Left renal cortex interstitium (tissue), 4 donors: Measurements from ENCODE around the gene LYRM1. TPM values are rescaled to one million over a fixed set of nuclear protein-coding genes. Genes with fewer than 3 reads are reported as not detected.
"Not testable (repeated sequence)": the region's sequence is repeated elsewhere in the genome, so short reads cannot be mapped to it uniquely, and the experiment has no call there.

ENCODE experiments used
- DNase-seq, 4 donors: peaks; one replicate each; pipeline ENCODE4 v3.0.0-alpha.2; 2013; ENCODE audit warnings: low read depth in 4 of 4, low spot score in 2 of 4, missing footprints in 1 of 4
- polyA plus RNA-seq, 4 donors: library from polyadenylated mRNA; unstranded; fragments of 120-200 nt; gene quantifications; one replicate each; pipeline ENCODE4 v1.2.1, GENCODE V29; 2013; ENCODE audit not compliant: insufficient read length in 4 of 4

The LYRM1 gene, protein sequence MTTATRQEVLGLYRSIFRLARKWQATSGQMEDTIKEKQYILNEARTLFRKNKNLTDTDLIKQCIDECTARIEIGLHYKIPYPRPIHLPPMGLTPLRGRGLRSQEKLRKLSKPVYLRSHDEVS
- 10 to 100 TPM; 45.1 to 53.7 (median 47.4) TPM for polyA plus RNA-seq

DNA sequence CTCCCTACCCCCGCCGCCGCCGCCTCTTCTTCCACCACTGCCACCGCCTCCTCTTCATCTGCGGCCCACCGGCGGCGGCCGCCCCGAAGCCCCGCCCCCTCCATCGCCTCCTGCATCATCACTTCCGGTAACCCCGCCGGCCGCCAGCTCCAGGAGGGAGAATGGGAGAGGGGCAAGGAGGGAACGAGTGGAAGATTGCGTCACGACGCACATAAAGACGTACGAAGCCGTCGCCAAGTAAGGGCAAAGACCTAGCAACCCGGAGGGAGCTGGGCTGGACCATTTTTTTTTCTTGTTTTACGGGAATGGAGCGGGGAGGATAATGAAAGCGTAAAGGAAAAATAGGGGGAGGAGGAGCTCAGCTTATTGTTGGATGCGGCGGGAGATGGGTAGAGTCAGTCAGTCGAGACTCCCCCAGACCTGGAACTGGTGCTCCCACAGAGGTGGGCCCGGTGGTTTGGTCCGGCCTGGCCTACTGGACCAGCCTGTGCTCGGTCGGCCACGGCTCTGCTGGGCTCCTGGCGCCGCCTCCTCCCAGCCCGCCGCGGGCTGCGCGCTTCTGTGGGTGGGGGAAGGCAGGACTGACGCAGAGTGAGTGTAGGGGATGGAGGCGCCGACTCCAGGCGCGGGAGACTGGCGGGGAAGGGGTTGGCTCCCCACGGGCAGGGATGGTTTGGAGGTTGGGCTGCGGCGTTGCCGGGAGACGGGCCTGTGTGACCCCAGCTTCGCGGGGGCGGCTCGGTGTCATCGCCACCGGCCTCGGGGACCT lies at the start of gene LYRM1, which contains the start of gene DCUN1D3:
TSS of gene LYRM1 (plus strand) at position 473 of the 769 bp plus-strand sequence. CDS start 14,785 bp downstream, outside the sequence.
TSS of gene DCUN1D3 (minus strand) at position 60 of the 769 bp plus-strand sequence. CDS start 37,820 bp downstream, outside the sequence.
- DNase-seq: peak; percentile 97 to 99 (median 98)

DNA sequence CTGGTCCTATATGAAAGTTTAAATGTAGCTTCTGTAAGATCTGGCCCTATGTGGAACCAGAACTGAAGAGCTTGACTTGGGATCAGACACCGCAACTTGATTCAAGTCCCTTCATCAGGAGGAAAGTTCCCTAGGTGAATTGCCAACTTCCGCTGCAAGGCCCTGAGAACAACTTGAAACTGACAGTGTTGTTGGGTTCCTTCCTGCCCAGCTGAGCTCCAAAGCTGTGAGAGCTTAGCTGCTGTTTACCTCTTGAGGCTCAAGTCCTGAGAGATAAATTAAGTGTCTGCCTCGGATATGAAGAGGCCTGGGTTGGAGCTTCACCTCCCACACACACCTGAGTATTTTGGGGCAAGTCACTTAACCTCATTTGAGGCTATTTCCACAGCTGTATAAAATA lies 49.6 kb upstream of the LYRM1 start:
- no peak for DNase-seq

DNA sequence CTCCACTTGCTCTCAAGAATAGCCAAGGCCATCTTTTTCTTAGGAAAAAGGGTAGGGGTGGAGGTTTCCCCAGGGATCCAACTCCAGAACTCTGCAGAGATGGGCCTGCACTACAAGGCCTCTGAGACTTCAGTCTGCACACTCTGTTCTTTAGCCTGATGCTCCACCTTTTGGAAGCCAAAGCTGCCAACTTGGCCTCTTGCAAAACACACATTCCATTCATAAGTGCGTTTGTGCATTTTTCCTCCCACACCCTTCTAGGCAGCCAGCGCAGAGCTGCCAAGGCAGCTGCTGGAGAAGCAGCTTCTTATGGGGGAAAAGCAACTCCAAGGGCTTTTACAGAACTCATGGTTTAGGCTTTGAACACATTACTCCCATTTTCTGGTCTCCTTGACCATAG lies 49.0 kb upstream of the LYRM1 start:
- DNase-seq: no peak

DNA sequence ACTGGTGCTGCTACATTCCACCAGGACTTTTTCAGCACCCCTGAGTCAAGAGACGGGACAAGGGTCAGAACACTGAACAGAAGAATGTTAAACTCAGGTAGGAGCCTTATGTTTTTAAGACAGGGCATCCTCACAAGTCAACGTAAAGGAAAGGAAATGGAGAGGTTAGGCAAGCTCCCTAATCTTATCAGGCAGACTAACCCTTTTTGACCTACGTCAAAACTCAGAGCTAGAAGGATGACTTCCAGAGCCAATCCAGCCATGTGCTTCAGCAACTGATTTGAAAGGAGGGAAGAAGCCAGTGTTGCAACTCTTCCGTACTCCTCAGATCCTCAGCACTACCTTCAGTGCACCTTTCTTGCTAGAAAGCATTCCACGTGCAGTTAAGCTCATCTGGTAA lies 47.4 kb upstream of the LYRM1 start:
- DNase-seq: no peak

DNA sequence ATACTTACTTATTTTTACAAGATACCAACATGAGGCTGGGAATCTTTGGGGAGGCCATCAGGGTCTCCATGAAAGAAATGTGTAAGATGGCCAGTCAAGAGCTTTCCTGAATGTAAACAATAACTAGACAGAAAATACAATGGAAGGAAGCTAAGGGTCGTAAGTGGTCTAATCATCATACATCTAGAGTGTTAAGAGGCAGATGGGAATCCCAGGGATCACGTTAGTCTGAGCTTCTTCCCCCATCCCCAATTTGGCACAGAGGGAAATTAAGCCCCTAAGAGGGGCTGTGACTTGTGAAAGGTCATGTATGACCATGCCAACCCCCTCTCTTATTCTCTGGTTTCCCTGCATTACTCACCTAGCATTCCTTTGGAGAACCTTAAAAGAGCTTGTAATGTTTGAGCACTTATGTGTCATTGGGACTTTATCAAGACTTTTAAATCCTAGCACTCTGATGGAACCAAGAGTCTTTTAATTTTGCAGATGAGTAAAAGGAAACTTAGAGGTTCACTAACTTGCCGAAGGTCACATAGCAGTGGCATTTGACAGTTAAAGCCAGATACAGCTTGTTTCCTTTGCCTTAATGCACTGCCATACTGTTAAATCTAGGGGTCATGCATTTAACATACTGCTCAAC lies 46.5 kb upstream of the LYRM1 start:
- DNase-seq: no peak

DNA sequence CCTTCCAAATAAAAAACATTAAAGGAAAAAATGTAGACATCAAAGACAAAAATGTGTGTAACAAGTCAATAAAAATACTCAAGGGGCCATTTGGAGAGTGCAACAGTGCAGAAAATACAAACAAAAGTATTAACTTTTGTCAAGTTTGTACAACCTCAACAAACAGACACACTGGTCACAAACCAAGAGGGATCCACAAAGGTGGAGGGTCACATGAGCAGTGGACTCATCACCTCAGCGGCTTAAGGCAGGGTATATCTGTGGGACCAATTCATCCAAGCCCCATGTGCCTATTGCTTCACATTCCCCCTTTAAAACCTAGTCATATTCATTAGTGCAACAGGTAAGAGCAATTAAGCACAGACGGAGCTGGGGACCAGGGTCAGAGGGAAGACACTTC lies 45.6 kb upstream of the LYRM1 start:
- DNase-seq: no peak

DNA sequence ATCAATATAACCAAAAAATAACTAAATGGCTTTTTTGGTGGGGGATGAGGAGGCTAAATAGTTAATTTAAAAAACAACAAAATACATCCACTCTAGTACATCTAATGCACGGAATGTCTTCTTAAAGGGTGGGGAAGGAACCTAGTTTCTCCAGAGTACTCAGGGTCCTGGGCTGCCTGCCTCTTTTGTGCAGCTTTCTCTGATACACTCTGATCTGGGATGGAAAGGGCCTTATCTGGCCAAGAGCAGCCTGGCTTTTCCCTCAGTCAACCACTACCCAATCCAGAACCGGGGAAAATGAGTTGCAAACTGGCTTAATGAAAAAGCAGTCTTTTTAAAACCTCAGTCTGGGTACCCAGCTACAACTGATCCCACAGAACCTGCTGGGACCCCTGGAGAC lies 43.3 kb upstream of the LYRM1 start:
- DNase-seq: no peak

DNA sequence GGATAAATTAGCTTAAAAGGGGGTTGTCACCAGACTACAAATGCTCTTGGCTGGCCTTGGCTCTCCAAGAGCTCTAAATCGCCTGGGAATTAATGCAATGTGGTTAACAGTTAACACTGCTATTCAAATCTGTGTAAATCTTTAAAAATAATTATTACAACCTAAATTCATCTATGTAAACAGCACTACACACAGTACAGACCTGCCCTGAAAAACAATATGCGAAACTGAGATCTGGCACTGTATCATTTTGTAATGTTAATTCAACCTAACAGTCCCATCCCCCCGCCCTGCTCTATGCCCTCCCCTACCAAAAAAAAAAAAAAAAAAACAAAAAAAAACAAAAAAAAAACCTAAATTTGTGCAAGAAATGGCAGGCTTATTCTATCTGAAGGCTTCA lies 41.3 kb upstream of the LYRM1 start:
- DNase-seq: no peak

DNA sequence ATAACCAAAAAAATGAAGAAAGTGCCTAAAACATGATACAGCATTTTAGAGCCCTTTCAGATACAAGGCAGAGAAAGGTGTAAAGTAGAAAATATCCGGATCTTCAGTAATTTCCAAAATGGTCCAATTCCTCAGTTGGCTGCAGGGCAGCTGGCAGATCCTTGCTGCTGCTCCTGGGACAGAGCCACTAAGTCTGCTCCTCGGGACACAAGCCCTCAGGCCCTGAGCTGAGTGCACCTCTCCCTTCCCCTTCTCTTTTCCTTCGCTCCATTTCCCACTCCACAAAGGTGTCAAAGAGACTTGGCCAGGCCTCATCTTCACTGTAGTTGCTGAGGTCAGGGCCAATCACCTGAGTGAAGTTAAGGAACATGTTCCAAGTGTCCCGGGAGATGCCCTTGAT lies 40.9 kb upstream of the LYRM1 start:
- DNase-seq: no peak

DNA sequence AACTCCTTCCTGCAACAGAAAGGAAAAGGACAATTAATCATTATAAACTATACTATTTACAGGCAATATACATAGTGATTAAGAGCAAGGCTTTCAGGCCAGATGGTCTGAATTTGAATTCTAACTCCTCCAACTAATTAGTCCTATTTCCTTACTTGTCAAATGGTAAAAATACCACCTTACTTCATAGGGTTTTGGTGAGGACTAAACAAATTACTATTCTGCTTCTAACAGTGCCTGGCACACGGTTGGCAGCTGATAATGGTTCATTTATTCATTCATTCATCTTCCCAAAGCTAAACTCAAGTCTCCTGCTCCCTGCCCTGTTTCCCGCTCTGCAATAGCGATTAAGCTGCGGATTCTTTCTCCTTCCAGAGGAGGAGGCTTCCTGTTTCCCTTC lies 40.2 kb upstream of the LYRM1 start:
- no peak for DNase-seq

DNA sequence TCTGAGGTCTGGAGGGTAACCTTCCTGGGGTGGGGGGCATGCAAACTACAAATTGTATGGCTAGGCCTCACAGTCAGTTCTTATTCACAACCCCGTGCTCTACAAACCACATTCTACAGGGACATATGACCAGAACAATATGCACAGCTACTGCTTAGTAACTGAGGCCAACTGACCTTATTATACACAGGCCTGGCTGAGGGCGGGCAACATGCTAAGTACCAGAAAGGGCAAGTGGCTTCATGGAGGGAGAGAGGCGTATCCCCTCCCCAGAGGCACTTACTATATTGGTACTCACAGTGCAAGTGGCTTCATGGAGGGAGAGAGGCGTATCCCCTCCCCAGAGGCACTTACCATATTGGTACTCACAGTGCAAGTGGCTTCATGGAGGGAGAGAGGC lies 39.6 kb upstream of the LYRM1 start:
- DNase-seq: not testable (repeated sequence)

DNA sequence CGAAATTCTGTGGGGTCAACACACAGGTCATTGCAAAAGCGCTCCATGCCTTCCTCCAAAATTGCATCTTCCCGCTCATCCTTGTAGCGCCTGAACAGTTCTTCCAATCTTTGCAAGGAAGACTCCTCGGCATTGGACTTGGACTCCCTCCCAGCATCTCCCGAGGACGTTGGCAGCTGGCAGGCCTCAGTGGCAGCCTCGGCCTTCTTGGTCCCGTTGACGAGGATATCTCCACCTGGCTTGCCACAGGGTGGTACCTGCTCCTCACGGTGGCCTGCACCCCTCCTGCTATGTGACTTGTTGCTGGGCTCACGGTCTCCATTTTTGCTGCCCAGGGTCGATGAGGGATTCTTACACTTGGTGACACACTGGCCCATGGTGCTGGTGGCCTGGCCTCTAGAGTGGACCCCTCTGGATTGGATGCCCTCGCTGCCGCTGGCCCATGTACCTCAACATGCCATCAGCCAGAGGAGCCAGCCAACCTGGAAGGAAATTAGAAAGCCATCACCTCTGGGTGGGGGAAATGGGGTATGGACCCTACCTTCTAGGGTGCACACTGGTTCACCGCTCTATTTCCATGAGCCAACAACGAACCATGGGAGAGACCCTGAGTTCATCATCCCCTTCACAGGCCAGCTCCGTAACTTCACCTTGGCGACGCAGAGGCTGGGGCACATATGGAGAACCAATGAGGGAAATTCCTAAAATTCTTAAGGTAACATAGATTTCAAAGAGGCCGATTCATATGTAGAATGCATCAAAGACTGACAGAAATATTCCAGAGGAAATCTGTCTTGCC lies 38.2 kb upstream of the LYRM1 start:
- DNase-seq: no peak

DNA sequence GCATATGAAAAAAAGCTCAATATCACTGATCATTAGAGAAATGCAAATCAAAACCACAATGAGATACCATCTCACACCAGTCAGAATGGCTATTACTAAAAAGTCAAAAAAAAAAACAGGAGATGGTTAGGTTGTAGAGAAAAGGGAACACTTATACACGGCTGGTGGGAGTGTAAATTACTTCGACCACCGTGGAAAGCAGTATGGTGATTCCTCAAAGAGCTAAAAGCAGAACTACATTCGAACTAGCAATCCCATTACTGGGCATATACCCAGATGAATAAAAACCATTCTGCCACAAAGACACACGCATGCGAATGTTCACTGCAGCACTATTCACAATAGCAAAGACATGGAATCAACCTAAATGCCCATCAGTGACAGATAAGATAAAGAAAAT lies 36.2 kb upstream of the LYRM1 start:
- DNase-seq: not testable (repeated sequence)

DNA sequence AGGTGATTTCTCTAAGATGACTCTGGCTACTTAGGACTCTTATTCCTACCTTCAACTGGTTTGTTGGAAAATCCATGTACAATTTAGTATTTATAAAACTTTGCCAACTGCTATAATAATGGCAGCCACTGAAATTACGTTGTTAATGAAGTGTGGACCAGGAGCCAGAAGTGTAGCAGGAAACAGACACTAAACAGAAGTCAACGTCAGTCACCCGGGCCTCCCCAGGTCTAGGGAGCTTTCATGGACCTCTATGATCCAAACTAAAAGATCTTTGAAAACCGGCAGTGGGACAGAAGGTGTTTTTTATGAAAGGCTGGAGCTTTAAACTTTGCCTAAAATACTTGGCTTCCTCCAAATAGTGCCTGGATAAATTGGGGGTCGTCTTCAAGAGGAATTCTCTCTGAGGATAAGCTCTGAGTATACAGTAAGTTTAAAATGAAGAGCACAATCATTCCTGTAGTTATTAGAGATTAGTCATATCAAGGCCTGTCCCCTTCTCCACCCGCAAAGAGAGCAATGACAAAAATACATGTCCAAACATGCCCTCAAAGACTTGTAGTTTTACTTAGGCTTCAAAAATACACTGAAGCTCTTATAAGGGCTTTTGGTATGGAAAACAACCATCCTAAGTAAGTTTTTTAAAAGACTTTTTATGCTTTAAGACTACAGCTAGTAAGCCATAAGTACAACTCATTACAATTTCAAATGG lies 35.0 kb upstream of the LYRM1 start:
- DNase-seq: no peak

DNA sequence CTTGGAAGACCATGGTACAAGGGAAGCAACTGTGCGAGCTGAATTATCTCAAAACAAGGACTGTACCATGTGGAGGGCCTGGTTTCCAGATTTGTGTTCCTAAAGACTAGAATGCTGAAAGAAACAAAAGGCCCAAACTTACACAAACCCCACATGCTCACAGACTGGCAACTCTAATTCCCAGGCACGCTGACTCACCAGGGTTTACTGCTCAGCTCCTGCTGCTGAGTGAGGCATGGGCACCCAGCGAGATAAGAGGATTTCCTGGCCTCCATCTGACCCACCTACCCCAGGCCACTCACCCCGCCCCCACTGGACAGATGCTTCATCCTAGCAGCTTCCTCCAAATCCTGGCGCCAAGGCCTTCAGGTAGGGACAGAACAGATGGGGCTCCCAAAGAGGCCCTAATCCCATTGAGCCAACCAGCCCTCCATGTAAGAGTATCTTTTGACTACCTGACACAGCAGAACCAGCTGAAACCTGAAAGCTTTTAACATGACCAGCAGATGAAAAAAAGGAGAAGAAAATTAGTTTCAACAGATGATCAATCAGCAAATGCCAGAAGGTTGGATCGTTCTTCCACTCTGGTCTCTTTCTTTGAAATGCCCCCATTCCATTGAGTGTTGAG lies 34.3 kb upstream of the LYRM1 start:
- no peak for DNase-seq

DNA sequence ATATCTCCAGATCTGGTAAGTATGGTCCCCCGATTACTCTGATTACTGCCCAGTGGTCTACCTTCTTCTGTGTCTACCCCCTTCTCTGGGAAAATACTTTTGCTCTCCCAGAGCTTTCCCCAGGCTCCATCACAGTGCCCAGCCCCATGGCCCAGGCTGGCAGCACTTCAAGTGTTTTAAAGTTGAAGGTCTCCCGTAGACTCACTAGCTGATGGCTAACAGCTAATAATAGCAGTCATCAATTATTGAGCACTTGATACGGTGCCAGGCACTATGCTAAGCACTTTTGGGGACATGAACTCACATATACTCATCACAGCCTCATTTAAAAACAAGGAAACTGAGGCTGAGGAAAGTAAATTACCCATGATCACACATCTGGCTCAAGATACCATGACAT lies 33.8 kb upstream of the LYRM1 start:
- no peak for DNase-seq

DNA sequence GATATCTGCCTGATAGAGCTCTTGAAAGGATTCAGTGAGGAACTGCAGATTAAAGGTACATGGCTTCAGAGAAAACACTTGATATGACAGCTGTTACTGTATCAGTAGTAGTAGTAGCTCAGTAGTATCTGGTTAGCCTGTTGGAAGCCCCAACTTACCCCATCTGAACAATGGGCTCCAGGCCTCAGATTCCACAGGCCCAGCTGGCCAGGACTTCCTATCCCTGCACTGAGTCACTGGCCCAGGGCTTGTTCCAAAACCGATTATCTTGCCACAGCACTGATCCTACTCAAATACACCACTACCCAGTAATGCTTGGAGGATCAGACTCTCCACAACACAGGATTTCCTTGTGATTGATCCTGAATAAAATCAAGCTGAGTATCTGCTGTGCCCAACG lies 33.0 kb upstream of the LYRM1 start:
- no peak for DNase-seq

DNA sequence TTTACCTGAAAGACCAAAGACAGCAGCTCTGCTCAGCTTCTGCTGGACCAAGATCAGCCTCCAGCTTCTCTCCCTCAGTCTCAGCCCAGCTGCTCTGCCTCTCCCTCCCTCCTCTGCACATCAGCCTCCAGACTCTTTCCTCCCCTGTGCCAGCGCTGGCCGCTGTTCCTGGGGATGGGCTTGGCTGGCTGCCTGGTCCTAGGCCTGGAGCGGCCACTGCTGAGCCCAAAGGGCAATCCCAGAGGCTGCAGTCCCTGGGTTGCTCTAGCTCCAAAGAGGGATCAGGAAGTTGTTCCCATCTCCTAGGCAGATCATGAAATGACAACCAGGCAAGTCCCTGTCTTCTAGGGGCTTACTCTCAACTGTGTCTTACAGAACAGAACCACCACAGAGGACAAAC lies 31.7 kb upstream of the LYRM1 start:
- no peak for DNase-seq

DNA sequence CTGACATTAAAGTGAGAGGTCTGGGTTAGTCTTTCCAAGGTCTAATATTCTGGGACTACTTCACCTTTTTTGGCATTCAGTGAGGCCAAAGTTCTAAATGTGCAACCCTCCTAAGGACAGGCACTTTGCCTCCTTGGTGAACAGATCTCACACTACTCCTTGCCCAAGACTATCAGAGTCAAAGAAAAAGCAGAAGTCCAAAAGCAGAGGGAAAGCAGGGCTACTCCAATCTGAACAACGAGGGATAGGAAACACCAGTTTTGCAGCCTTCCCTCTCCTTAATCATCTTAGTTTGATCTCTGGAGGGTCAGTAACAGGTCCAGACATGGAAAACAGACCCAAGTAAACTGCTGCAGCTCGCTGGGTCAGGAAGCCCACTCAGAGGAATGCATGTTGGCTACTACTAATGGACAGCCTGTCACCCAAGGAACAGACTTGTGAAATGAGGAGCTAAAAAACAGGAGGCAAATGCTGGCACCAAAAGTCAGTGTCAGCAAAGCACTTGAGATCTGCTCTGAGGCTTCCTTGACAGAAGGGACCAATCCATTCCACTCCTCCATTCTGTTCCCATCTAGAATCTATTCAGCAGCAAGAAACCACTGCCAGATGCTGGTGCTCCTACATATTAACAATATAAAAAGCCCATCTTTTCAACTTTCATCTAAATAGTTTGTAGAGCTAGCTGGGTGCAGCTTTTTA lies 30.3 kb upstream of the LYRM1 start:
- no peak for DNase-seq
